ENCODE results near the gene RPS6KA5. TPM values are rescaled to one million over a fixed set of nuclear protein-coding genes. Genes with fewer than 3 reads are reported as not detected.

RPS6KA5 gene
- total RNA-seq, 1 donor = 5.4 TPM

GRCh38 chr14:91032248-91032647 is 28.2 kb downstream of the RPS6KA5 start:
- DNase-seq (ENCODE audit: low read depth in 2 of 3, low spot score in 2 of 3) = no peak

GRCh38 chr14:91031666-91032065 is 28.8 kb downstream of the RPS6KA5 start:
- DNase-seq (ENCODE audit: low read depth in 2 of 3, low spot score in 2 of 3) = no peak

GRCh38 chr14:91029456-91030217 is 30.8 kb downstream of the RPS6KA5 start:
- DNase-seq (ENCODE audit: low read depth in 2 of 3, low spot score in 2 of 3) = no peak

GRCh38 chr14:91027561-91027960 is 32.9 kb downstream of the RPS6KA5 start:
- no peak for DNase-seq (ENCODE audit: low read depth in 2 of 3, low spot score in 2 of 3)

- DNase-seq (ENCODE audit: low read depth in 2 of 3, low spot score in 2 of 3) = peak in 2 of 3 donors; percentile 30 to 67
These were observed 37.8 kb downstream of the RPS6KA5 start for GRCh38 chr14:91022622-91023028.

GRCh38 chr14:91021991-91022621 is 38.3 kb downstream of the RPS6KA5 start:
- DNase-seq (ENCODE audit: low read depth in 2 of 3, low spot score in 2 of 3) = no peak

- DNase-seq (ENCODE audit: low read depth in 2 of 3, low spot score in 2 of 3) = no peak
These were observed 39.3 kb downstream of the RPS6KA5 start for GRCh38 chr14:91021115-91021514.

- DNase-seq (ENCODE audit: low read depth in 2 of 3, low spot score in 2 of 3) = no peak
These were observed 40.8 kb downstream of the RPS6KA5 start for GRCh38 chr14:91019673-91020072.

- DNase-seq (ENCODE audit: low read depth in 2 of 3, low spot score in 2 of 3) = no peak
These were observed 42.0 kb downstream of the RPS6KA5 start for GRCh38 chr14:91018481-91018880.

GRCh38 chr14:91016800-91017410 is 43.5 kb downstream of the RPS6KA5 start:
- DNase-seq (ENCODE audit: low read depth in 2 of 3, low spot score in 2 of 3) = no peak

- no peak for DNase-seq (ENCODE audit: low read depth in 2 of 3, low spot score in 2 of 3)
These were observed 45.0 kb downstream of the RPS6KA5 start for GRCh38 chr14:91015435-91015834.

GRCh38 chr14:91012045-91012444 is 48.4 kb downstream of the RPS6KA5 start:
- DNase-seq (ENCODE audit: low read depth in 2 of 3, low spot score in 2 of 3) = no peak

- DNase-seq (ENCODE audit: low read depth in 2 of 3, low spot score in 2 of 3) = no peak
These were observed 50.3 kb downstream of the RPS6KA5 start for GRCh38 chr14:91010153-91010533.

GRCh38 chr14:91009501-91010152 is 50.8 kb downstream of the RPS6KA5 start:
- peak in 2 of 3 donors; percentile 69 to 90 for DNase-seq (ENCODE audit: low read depth in 2 of 3, low spot score in 2 of 3)

- DNase-seq (ENCODE audit: low read depth in 2 of 3, low spot score in 2 of 3) = no peak
These were observed 51.6 kb downstream of the RPS6KA5 start for GRCh38 chr14:91008759-91009409.

GRCh38 chr14:91005716-91006115 is 54.7 kb downstream of the RPS6KA5 start:
- no peak for DNase-seq (ENCODE audit: low read depth in 2 of 3, low spot score in 2 of 3)

GRCh38 chr14:91004987-91005386 is 55.5 kb downstream of the RPS6KA5 start:
- DNase-seq (ENCODE audit: low read depth in 2 of 3, low spot score in 2 of 3) = no peak

GRCh38 chr14:90999299-90999698 is 61.1 kb downstream of the RPS6KA5 start:
- DNase-seq (ENCODE audit: low read depth in 2 of 3, low spot score in 2 of 3) = no peak

- no peak for DNase-seq (ENCODE audit: low read depth in 2 of 3, low spot score in 2 of 3)
These were observed 63.5 kb downstream of the RPS6KA5 start for GRCh38 chr14:90996967-90997366.

GRCh38 chr14:90995785-90996184 is 64.7 kb downstream of the RPS6KA5 start:
- DNase-seq (ENCODE audit: low read depth in 2 of 3, low spot score in 2 of 3) = no peak

- no peak for DNase-seq (ENCODE audit: low read depth in 2 of 3, low spot score in 2 of 3)
These were observed 66.6 kb downstream of the RPS6KA5 start for GRCh38 chr14:90993792-90994191.
